Psoas muscle (tissue), 8 donors: ENCODE results near the gene CUBN. TPM values are rescaled to one million over a fixed set of nuclear protein-coding genes. Genes with fewer than 3 reads are reported as not detected.
A peak's percentile ranks its signal among the peaks of the same experiment; 100 is the strongest.

ENCODE experiments used
- ATAC-seq, 4 donors: fragments of 200-7000 bp; cut with Tn5 transposase; one replicate each; pipeline ENCODE4 v1.9.1; 2020; ENCODE audit warnings: moderate library complexity in 3 of 4, mild to moderate bottlenecking in 2 of 4
- DNase-seq, 2 donors: peaks; one replicate each; pipeline ENCODE4 v3.0.0-alpha.2; 2020
- H3K27ac ChIP-seq: fragments of 200-600 bp; one replicate; pipeline ENCODE4 v1.8.0; 2022
- H3K27me3 ChIP-seq, 3 donors: fragments of 200-600 bp in 1 of 3; one replicate each; pipeline versions ENCODE4 v1.6.1 to v1.8.0; 2013 to 2022; ENCODE audit warnings: low read length in 2 of 3, mild to moderate bottlenecking in 2 of 3, moderate library complexity in 1 of 3; ENCODE audit not compliant: insufficient read depth in 3 of 3
- H3K36me3 ChIP-seq, 2 donors: fragments of 200-600 bp in 1 of 2; one replicate each; pipeline versions ENCODE4 v1.6.1 to v1.8.0; 2013 to 2022; ENCODE audit warnings: low read depth in 1 of 2, mild to moderate bottlenecking in 1 of 2, moderate library complexity in 1 of 2; ENCODE audit not compliant: insufficient read depth in 1 of 2
- H3K4me1 ChIP-seq: fragments of 200-600 bp; one replicate; pipeline ENCODE4 v1.8.0; 2022
- H3K4me3 ChIP-seq: fragments of 200-600 bp; one replicate; pipeline ENCODE4 v1.8.0; 2022; ENCODE audit warnings: mild to moderate bottlenecking
- H3K9me3 ChIP-seq: fragments of 200-600 bp; one replicate; pipeline ENCODE4 v1.8.0; 2022
- WGBS, 3 donors: extraction: QIAGEN DNeasy Blood & Tissue Kit; methylation state at CpG; one replicate each; pipeline versions ENCODE4 v1.1.6 to v1.1.7; 2013; 5-methylcytosine and 5-hydroxymethylcytosine counted together
- intact Hi-C, 2 donors: fragments of 100-400 bp; cut with DNase I; formaldehyde crosslinking; loops; one replicate each; pipeline versions ENCODE4 v1.11.0 to v1.14.2; 2022
- polyA plus RNA-seq, 3 donors: library from polyadenylated mRNA; stranded (reverse); fragments of 200-250 nt; gene quantifications; one replicate each; pipeline ENCODE4 v1.2.3, GENCODE V29; 2013
- total RNA-seq, 4 donors: library from RNA; stranded (reverse); fragmentation: NEBNext Ultra II Directional in 2 of 4; extraction: Animal tissue kit (Norgen Biotek cat#: 25700) in 2 of 4; gene quantifications; one replicate each; pipeline versions ENCODE4 v1.2.1 to v1.2.4, GENCODE V29; 2021 to 2023
- TF ChIP-seq, protein P1 (sequence below): fragments of 200-600 bp; IDR thresholded peaks from one replicate; pipeline ENCODE4 v1.8.0; 2022; ENCODE audit warnings: antibody characterized with exemption
- donor health status: healthy with polysubstance abuse.
- donor health status: DM: no; HTN: no; CAD: no; lungs with moderate emphysema.
- donor health status: Bipolar disorder and iron deficiency.
- donor health status: healthy.
- donor health status: DM: yes; HTN: yes; CAD: no.
- donor health status: DM: no; HTN: no; CAD: no.
- donor health status: DM: no; HTN: no; CAD: no.
- donor health status: DM: yes; HTN: yes; CAD: no.

Gene CUBN
- total and polyA plus RNA-seq, 7 donors = 0.07 to 1.1 (median 0.22) TPM

DNA sequence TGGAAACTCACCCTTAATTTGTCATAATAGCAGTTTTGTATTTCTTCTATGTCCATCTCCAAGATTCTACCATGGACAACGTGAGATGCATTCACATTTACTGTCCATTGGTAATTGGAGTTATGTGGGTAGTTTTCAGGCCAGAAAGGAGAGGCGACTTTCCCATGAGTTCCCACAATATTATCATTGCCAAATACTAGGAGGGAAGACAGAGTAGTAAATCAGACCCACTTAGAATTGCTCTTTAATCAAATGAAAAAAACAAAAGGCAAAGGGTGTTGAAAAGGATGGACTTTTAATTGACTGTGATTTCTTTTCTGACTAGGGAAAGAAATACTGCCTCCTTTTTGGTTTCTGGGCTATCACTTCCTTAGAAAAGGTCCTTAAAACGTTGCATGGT, 190.7 kb downstream of the CUBN start:
- no peak overlapping the region for H3K27ac ChIP-seq
- ATAC-seq (no peak), DNase-seq (no peak)
- no peaks in the 10 kb centered on the region for H3K4me1 ChIP-seq
- no peaks in the 10 kb centered on the region for H3K36me3 ChIP-seq
- H3K4me3 ChIP-seq = no peak overlapping the region
- intact Hi-C loops = no loop called here
- H3K9me3 ChIP-seq = no peaks in the 10 kb centered on the region
- TF ChIP-seq, protein P1, sequence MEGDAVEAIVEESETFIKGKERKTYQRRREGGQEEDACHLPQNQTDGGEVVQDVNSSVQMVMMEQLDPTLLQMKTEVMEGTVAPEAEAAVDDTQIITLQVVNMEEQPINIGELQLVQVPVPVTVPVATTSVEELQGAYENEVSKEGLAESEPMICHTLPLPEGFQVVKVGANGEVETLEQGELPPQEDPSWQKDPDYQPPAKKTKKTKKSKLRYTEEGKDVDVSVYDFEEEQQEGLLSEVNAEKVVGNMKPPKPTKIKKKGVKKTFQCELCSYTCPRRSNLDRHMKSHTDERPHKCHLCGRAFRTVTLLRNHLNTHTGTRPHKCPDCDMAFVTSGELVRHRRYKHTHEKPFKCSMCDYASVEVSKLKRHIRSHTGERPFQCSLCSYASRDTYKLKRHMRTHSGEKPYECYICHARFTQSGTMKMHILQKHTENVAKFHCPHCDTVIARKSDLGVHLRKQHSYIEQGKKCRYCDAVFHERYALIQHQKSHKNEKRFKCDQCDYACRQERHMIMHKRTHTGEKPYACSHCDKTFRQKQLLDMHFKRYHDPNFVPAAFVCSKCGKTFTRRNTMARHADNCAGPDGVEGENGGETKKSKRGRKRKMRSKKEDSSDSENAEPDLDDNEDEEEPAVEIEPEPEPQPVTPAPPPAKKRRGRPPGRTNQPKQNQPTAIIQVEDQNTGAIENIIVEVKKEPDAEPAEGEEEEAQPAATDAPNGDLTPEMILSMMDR = no peak
- peaks cover 0 to 2% (median 0%) of the 10 kb centered on the region in 3 donors for H3K27me3 ChIP-seq
- 69 to 71% (median 70%) methylated on average over 3 of the region's 3 CpGs for WGBS, 3 donors

DNA sequence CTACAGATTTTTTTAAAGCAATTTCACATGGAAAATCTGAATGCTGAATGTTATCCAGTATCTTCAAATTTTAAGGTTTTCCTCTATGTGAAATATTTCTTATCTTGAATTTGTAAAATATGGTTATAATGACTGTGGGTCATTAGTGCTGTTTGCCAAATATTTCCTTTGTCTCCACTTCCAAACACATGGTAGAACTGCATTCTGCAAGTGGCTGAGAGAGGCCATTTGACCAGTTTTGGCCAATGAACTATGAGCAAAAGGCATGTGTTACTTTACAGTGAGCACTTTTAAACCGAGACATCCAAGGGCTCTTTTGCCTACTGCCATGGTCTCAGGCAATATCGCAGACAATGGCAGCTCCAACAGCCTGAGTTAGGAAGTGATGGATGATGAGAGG, 195.2 kb downstream of the CUBN start:
- Histone ChIP-seq H3K4me3 (no peak overlapping the region), H3K27ac (no peak overlapping the region), H3K36me3 (no peaks in the 10 kb centered on the region), H3K4me1 (no peaks in the 10 kb centered on the region), H3K27me3 (peaks cover 0 to 2% (median 0%) of the 10 kb centered on the region in 3 donors), H3K9me3 (no peaks in the 10 kb centered on the region)
- intact Hi-C loops = no loop called here
- TF ChIP-seq, protein P1 = no peak
- no peak for ATAC-seq
- no peak for DNase-seq
- 92 to 93% (median 92%) methylated on average over 2 of the region's 2 CpGs for WGBS, 3 donors

DNA sequence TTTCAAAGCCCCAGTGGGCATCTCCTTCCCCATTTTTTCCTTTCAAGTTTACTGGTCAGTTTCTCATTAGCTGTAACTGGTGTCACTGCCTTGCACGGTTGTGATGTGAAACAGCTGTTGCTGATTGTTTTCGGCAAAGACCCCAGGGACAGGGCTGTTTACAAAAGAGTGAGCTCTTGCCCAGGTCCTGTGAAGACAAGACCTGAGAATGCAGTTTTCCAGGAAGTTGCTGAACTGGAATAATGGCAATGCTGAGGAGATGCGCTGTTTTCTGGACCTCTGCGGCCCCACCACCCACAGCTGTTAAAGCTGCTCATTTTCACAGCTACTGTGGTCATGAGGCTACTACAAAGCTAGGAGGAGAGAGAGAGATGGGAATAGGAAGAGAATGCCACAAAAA, 195.8 kb downstream of the CUBN start:
- Histone ChIP-seq H3K4me1 (no peaks in the 10 kb centered on the region), H3K36me3 (no peaks in the 10 kb centered on the region), H3K27me3 (no peaks in the 10 kb centered on the region), H3K27ac (no peak overlapping the region), H3K4me3 (no peak overlapping the region), H3K9me3 (no peaks in the 10 kb centered on the region)
- intact Hi-C loops = no loop called here
- peak in 2 of 4 donors; percentile 17 to 19 for ATAC-seq
- no peak for DNase-seq
- 24 to 36% (median 30%) methylated on average over 4 of the region's 4 CpGs for WGBS, 3 donors
- TF ChIP-seq, protein P1 = no peak

DNA sequence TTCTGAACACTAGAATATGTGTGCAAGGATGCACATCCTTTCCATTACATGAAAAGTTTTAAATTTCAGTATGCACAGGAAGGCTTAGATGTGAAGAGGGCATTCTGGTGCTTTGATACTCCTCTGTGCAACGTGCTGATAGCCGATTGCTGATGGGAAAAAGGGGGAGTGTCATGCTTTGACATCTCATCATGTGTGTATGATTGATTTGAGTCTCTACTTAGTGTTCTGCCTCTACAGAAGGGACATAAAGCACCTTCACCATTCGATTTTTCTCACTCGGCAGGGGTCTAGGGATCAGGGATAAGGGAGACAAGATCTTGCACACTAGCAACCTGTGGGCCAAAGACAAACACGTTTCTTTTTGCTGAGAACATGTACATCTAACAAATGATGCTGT, 197.7 kb downstream of the CUBN start:
- intact Hi-C loops = no loop called here
- TF ChIP-seq, protein P1 = no peak

DNA sequence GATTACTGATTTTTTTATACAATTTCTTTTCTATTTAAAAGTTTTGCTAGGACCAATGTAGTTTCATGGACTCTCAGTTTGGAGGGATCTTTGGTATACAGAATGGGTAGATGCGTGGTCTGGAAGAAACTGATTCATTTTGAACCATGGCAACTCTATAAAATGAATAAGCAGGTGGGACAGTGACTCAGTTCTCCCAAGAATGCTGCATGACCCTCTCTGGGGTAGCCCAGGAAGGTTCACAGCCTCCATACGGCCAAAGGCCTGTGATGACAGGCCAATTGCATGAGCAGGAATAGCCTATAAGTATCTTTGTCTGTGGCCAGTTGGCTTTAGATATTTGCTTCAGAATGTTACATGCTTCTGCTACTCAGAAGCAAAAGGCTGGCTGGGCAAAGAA, 199.1 kb downstream of the CUBN start:
- intact Hi-C loops = no loop called here
- Histone ChIP-seq H3K36me3 (no peaks in the 10 kb centered on the region), H3K9me3 (no peaks in the 10 kb centered on the region), H3K27ac (no peak overlapping the region), H3K27me3 (no peaks in the 10 kb centered on the region), H3K4me3 (no peak overlapping the region), H3K4me1 (no peaks in the 10 kb centered on the region)
- no peak for DNase-seq
- ATAC-seq = no peak
- TF ChIP-seq, protein P1 = no peak
- WGBS, 3 donors = 94 to 95% (median 95%) methylated on average over 2 of the region's 2 CpGs

More for the DNA sequence above, 197.7 kb downstream of the CUBN start:
- H3K36me3 ChIP-seq = no peaks in the 10 kb centered on the region
- H3K4me1 ChIP-seq = no peaks in the 10 kb centered on the region
- ATAC-seq = no peak
- WGBS, 3 donors = 74 to 75% (median 74%) methylated on average over 5 of the region's 5 CpGs
- no peaks in the 10 kb centered on the region for H3K27me3 ChIP-seq
- H3K9me3 ChIP-seq = no peaks in the 10 kb centered on the region
- no peak overlapping the region for H3K4me3 ChIP-seq
- DNase-seq = no peak
- no peak overlapping the region for H3K27ac ChIP-seq
